Measurements from ENCODE around the gene SLC7A7. TPM values are rescaled to one million over a fixed set of nuclear protein-coding genes. Genes with fewer than 3 reads are reported as not detected.

SLC7A7 gene
- total and polyA plus RNA-seq, 12 donors = 4.0 to 30.5 (median 17.7) TPM

GRCh38 chr14:22768947-22769346, 46.3 kb downstream of the SLC7A7 start:
- no peak for DNase-seq
- no peak for TF ChIP-seq CTCF (IDR thresholded peaks at IDR 0.05)
- 91 to 94% (median 92%) methylated on average over 4 of the region's 4 CpGs for WGBS, 4 donors
- Histone ChIP-seq H3K27ac (no peak overlapping the region), H3K9me3 (replicated peaks in 1 of 3) (no peaks in the 10 kb centered on the region), H3K4me1 (replicated peaks in 1 of 2) (peaks cover 16 to 33% of the 10 kb centered on the region in 2 donors), H3K27me3 (no peaks in the 10 kb centered on the region), H3K4me3 (no peak overlapping the region), H3K36me3 (replicated peaks in 1 of 2) (peaks cover 4 to 59% of the 10 kb centered on the region in 2 donors)
- intact Hi-C loops (cut with DNase I) = no loop called here

GRCh38 chr14:22767323-22767589, 48.0 kb downstream of the SLC7A7 start:
- peaks cover 16 to 33% of the 10 kb centered on the region in 2 donors for H3K4me1 ChIP-seq (replicated peaks in 1 of 2)
- peaks cover 4 to 44% of the 10 kb centered on the region in 2 donors for H3K36me3 ChIP-seq (replicated peaks in 1 of 2)
- 2 to 6% (median 3%) methylated on average over 5 to 6 of the region's 6 CpGs for WGBS, 4 donors
- no peak for DNase-seq
- no peaks in the 10 kb centered on the region for H3K27me3 ChIP-seq
- peak overlapping the region in 3 of 4 donors; percentile 68 to 90 (median 86) for H3K4me3 ChIP-seq
- H3K9me3 ChIP-seq (replicated peaks in 1 of 3) = peaks cover 0 to 2% (median 0%) of the 10 kb centered on the region in 3 donors
- TF ChIP-seq POLR2A (IDR thresholded peaks at IDR 0.05) = no peak
- no peak for TF ChIP-seq CTCF (IDR thresholded peaks at IDR 0.05)
- intact Hi-C loops (cut with DNase I) = no loop called here
- H3K27ac ChIP-seq = peak overlapping the region in 3 of 5 donors; percentile 59 to 87 (median 86)

GRCh38 chr14:22766457-22767322, 48.5 kb downstream of the SLC7A7 start, which contains the start of gene OXA1L:
Gene OXA1L (plus strand): TSS chr14:22766688. CDS start chr14:22766702, 14 bp downstream.
- H3K36me3 ChIP-seq (replicated peaks in 1 of 2) = peaks cover 4 to 40% of the 10 kb centered on the region in 2 donors
- peak within 1 kb of the TSS; percentile 68 to 97 (median 88) for H3K4me3 ChIP-seq
- peak; percentile 98 to 99 (median 99) for DNase-seq
- intact Hi-C loops (cut with DNase I) = no loop called here
- H3K27ac ChIP-seq = peak within 1 kb of the TSS; percentile 56 to 87 (median 71)
- peaks cover 16 to 33% of the 10 kb centered on the region in 2 donors for H3K4me1 ChIP-seq (replicated peaks in 1 of 2)
- peaks cover 0 to 6% (median 0%) of the 10 kb centered on the region in 3 donors for H3K9me3 ChIP-seq (replicated peaks in 1 of 3)
- no peaks in the 10 kb centered on the region for H3K27me3 ChIP-seq
- 0 to 1% (median 0%) methylated on average over 38 to 56 of the region's 56 CpGs for WGBS, 4 donors
- TF ChIP-seq CTCF (IDR thresholded peaks at IDR 0.05) = no peak
- peak; percentile 10 to 59 for TF ChIP-seq POLR2A (IDR thresholded peaks at IDR 0.05)

- 76 to 82% (median 78%) methylated on average over 4 of the region's 4 CpGs for WGBS, 4 donors
- no peak for TF ChIP-seq POLR2A (IDR thresholded peaks at IDR 0.05)
- no peak for TF ChIP-seq CTCF (IDR thresholded peaks at IDR 0.05)
- Histone ChIP-seq H3K9me3 (replicated peaks in 1 of 3) (peaks cover 0 to 6% (median 0%) of the 10 kb centered on the region in 3 donors), H3K4me3 (no peak overlapping the region), H3K27ac (no peak overlapping the region), H3K36me3 (replicated peaks in 1 of 2) (peaks cover 0 to 17% of the 10 kb centered on the region in 2 donors), H3K27me3 (no peaks in the 10 kb centered on the region), H3K4me1 (replicated peaks in 1 of 2) (peaks cover 16 to 31% of the 10 kb centered on the region in 2 donors)
- DNase-seq = no peak
- intact Hi-C loops (cut with DNase I) = no loop called here
These were observed 50.9 kb downstream of the SLC7A7 start for GRCh38 chr14:22764382-22764781.
